ENCODE measurements around the gene PGAP6.

PGAP6 gene

GRCh38 chr16:321532-321931 is 60.2 kb downstream of the PGAP6 start:
- H3K36me3 ChIP-seq (replicated peaks), result peaks cover 3% of the 10 kb centered on the region
- H3K27ac ChIP-seq, result no peak overlapping the region
- in situ Hi-C loops (cut with HindIII; ENCODE audit: low pct_ligation_motif_present, low sequenced_read_pairs), result no loop called here
- H3K27me3 ChIP-seq (replicated peaks), result no peaks in the 10 kb centered on the region
- no peak for DNase-seq
- no peak overlapping the region for H3K4me3 ChIP-seq (ENCODE audit: low read depth, low read length)
- TF ChIP-seq CTCF (IDR thresholded peaks at IDR 0.05; ENCODE audit: low read depth, low read length, missing control alignments), result no peak

Measured in brain microvascular endothelial cell (primary cell).